Lung (tissue), 12 donors: Measurements from ENCODE around the gene JPH2. TPM values are rescaled to one million over a fixed set of nuclear protein-coding genes. Genes with fewer than 3 reads are reported as not detected.
"Not testable (repeated sequence)": the region's sequence is repeated elsewhere in the genome, so short reads cannot be mapped to it uniquely, and the experiment has no call there.

ENCODE experiments used
- ATAC-seq: fragments of 200-7000 bp; cut with Tn5 transposase; one replicate; pipeline ENCODE4 v1.9.1; 2020; ENCODE audit warnings: moderate number of reproducible peaks; ENCODE audit not compliant: insufficient read depth, low FRiP score
- DNase-seq, 3 donors: peaks; one replicate each; pipeline ENCODE4 v3.0.0-alpha.2; 2013 to 2017
- H3K27ac ChIP-seq, 2 donors: one replicate each; pipeline ENCODE4 v1.5.1; 2013; ENCODE audit warnings: mild to moderate bottlenecking in 2 of 2, moderate library complexity in 2 of 2, control low read depth in 1 of 2, inconsistent platforms in 1 of 2, low read depth in 1 of 2, low read length in 1 of 2
- H3K27me3 ChIP-seq, 3 donors: one replicate each; pipeline ENCODE4 v1.5.1; 2013; ENCODE audit warnings: low read length in 2 of 3; ENCODE audit not compliant: control insufficient read depth in 3 of 3, insufficient read depth in 3 of 3
- H3K36me3 ChIP-seq, 4 donors: one replicate each; pipeline ENCODE4 v1.5.1; 2013; ENCODE audit warnings: low read length in 4 of 4, mild to moderate bottlenecking in 1 of 4, moderate library complexity in 1 of 4; ENCODE audit not compliant: control insufficient read depth in 4 of 4, insufficient read depth in 4 of 4
- H3K4me1 ChIP-seq, 5 donors: one replicate each; pipeline ENCODE4 v1.5.1; 2013; ENCODE audit warnings: low read length in 5 of 5, mild to moderate bottlenecking in 2 of 5, moderate library complexity in 1 of 5; ENCODE audit not compliant: control insufficient read depth in 5 of 5, insufficient read depth in 5 of 5
- H3K4me3 ChIP-seq: one replicate; pipeline ENCODE4 v1.5.1; 2013; ENCODE audit warnings: mild to moderate bottlenecking, control low read depth, moderate library complexity
- H3K9ac ChIP-seq, 2 donors: one replicate each; pipeline ENCODE4 v1.5.1; 2013; ENCODE audit warnings: low read length in 2 of 2, control low read depth in 1 of 2; ENCODE audit not compliant: insufficient read depth in 1 of 2
- H3K9me3 ChIP-seq, 4 donors: one replicate each; pipeline ENCODE4 v1.5.1; 2013; ENCODE audit warnings: low read length in 3 of 4, mild to moderate bottlenecking in 1 of 4, moderate library complexity in 1 of 4; ENCODE audit not compliant: control insufficient read depth in 4 of 4, insufficient read depth in 3 of 4
- CTCF ChIP-seq: IDR thresholded peaks from 2 replicates; pipeline ENCODE4 v1.5.1; 2012; ENCODE audit warnings: mild to moderate bottlenecking; ENCODE audit errors: control extremely low read depth, extremely low read depth
- WGBS, 2 donors: extraction: QIAGEN DNeasy Blood & Tissue Kit; methylation state at CpG; one replicate each; pipeline ENCODE4 v1.1.7; 2013; 5-methylcytosine and 5-hydroxymethylcytosine counted together
- polyA plus RNA-seq, 2 donors: library from polyadenylated mRNA; stranded (reverse); fragments of 200-250 nt; gene quantifications; one replicate each; pipeline ENCODE4 v1.2.1, GENCODE V29; 2013
- total RNA-seq, 2 donors: library from RNA; depleted of rRNA in 1 of 2; stranded (reverse); fragments of >200 nt in 1 of 2; gene quantifications; one replicate each; pipeline ENCODE4 v1.2.1, GENCODE V29; 2014 to 2021
- donor health status: control.
- donor health status: control.
- donor health status: Bipolar disorder and iron deficiency.
- donor health status: healthy.
- donor health status: DM: yes; HTN: yes; CAD: no.

Gene JPH2
- total and polyA plus RNA-seq, 4 donors, result 2.5 to 9.2 (median 2.7) TPM

GRCh38 chr20:44196271-44196670, 9.3 kb upstream of the JPH2 start:
- DNase-seq (peak in 1 of 3 donors; percentile 3), ATAC-seq (no peak)
- Histone ChIP-seq H3K4me3 (no peak overlapping the region), H3K27ac (no peak overlapping the region), H3K4me1 (peaks cover 0 to 6% (median 2%) of the 10 kb centered on the region in 5 donors), H3K27me3 (no peaks in the 10 kb centered on the region), H3K9ac (no peak overlapping the region), H3K9me3 (no peaks in the 10 kb centered on the region), H3K36me3 (peaks cover 22 to 37% (median 35%) of the 10 kb centered on the region in 4 donors)
- 83 to 86% methylated on average over 3 of the region's 3 CpGs for WGBS, 2 donors
- no peak for TF ChIP-seq CTCF

GRCh38 chr20:44195605-44196004, 8.6 kb upstream of the JPH2 start:
- Histone ChIP-seq H3K27ac (no peak overlapping the region), H3K9me3 (no peaks in the 10 kb centered on the region), H3K36me3 (peaks cover 22 to 32% (median 31%) of the 10 kb centered on the region in 4 donors), H3K27me3 (no peaks in the 10 kb centered on the region), H3K9ac (no peak overlapping the region), H3K4me1 (peaks cover 0 to 2% (median 0%) of the 10 kb centered on the region in 5 donors), H3K4me3 (no peak overlapping the region)
- ATAC-seq, result no peak
- no peak for TF ChIP-seq CTCF
- WGBS, 2 donors, result 90 to 93% methylated on average over 1 of the region's 1 CpG
- DNase-seq, result no peak

GRCh38 chr20:44193801-44194200, 6.8 kb upstream of the JPH2 start:
- H3K36me3 ChIP-seq, result peaks cover 11 to 22% (median 17%) of the 10 kb centered on the region in 4 donors
- TF ChIP-seq CTCF, result no peak
- H3K9ac ChIP-seq, result no peak overlapping the region
- no peak overlapping the region for H3K4me3 ChIP-seq
- no peaks in the 10 kb centered on the region for H3K9me3 ChIP-seq
- DNase-seq (no peak), ATAC-seq (no peak)
- WGBS, 2 donors, result 84 to 87% methylated on average over 2 of the region's 2 CpGs
- no peaks in the 10 kb centered on the region for H3K4me1 ChIP-seq
- no peak overlapping the region for H3K27ac ChIP-seq
- no peaks in the 10 kb centered on the region for H3K27me3 ChIP-seq

- H3K4me1 ChIP-seq, result peaks cover 0 to 14% (median 9%) of the 10 kb centered on the region in 5 donors
- H3K36me3 ChIP-seq, H3K27ac ChIP-seq, ATAC-seq, H3K4me3 ChIP-seq, H3K9ac ChIP-seq, H3K9me3 ChIP-seq, DNase-seq, H3K27me3 ChIP-seq: not testable (repeated sequence)
- 82 to 92% methylated on average over 5 of the region's 5 CpGs for WGBS, 2 donors
Observed at GRCh38 chr20:44191640-44192039, 4.7 kb upstream of the JPH2 start.
